PFSK-1 (cell line): ENCODE data around the gene CEP128.

ENCODE experiments used
- FOXP2 ChIP-seq: optimal IDR thresholded peaks from 2 replicates; pipeline ENCODE3; 2011; ENCODE audit warnings: borderline replicate concordance, control low read depth, inconsistent platforms; ENCODE audit not compliant: insufficient read depth; ENCODE audit errors: extremely low read length, extremely low read depth
- POLR2AphosphoS5 ChIP-seq: IDR thresholded peaks from 2 replicates; pipeline ENCODE4 v1.6.1; 2012; ENCODE audit warnings: low read depth, mild to moderate bottlenecking, control low read depth, low read length, moderate library complexity
- SIN3A ChIP-seq: IDR thresholded peaks from 2 replicates; pipeline ENCODE4 v1.6.1; 2012; ENCODE audit warnings: mild to moderate bottlenecking, low read length, moderate library complexity, borderline replicate concordance; ENCODE audit not compliant: insufficient read depth
- TAF1 ChIP-seq: IDR thresholded peaks from 2 replicates; pipeline ENCODE4 v1.6.1; 2012; ENCODE audit warnings: low read length, control low read depth, borderline replicate concordance; ENCODE audit not compliant: insufficient read depth
- TF ChIP-seq, protein P1 (sequence below), 2 experiments: IDR thresholded peaks; 2 replicates each; pipeline versions ENCODE4 v1.6.1 to v1.8.0; 2011 to 2012; ENCODE audit warnings: low read depth in 2 of 2, low read length in 2 of 2, control low read depth in 1 of 2, inconsistent platforms in 1 of 2, mild to moderate bottlenecking in 1 of 2, moderate library complexity in 1 of 2; ENCODE audit not compliant: insufficient read depth in 1 of 2

Gene CEP128

DNA sequence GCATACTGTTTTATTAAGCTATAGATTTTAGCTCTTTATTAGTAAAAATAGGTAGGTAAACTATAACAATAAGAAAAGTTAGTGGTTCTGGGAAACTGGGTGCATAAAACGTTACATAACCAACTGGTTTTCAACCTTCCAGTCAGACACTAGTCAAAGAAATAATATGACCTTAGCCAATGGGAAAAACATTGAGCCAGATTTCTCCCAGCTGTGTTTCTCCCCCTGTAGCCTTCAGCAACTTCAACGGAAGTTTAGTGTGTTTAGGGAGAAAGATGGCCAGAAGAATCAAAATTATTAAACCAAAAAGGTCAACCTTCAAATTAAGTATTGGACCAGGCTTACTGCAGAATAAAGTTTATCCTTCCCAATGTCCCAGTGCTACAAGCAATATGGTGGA lies 446.8 kb downstream of the CEP128 start:
- no peak for TF ChIP-seq FOXP2
- no peak for TF ChIP-seq POLR2AphosphoS5
- TF ChIP-seq SIN3A, result no peak
- TF ChIP-seq TAF1, result no peak
- TF ChIP-seq, protein P1, sequence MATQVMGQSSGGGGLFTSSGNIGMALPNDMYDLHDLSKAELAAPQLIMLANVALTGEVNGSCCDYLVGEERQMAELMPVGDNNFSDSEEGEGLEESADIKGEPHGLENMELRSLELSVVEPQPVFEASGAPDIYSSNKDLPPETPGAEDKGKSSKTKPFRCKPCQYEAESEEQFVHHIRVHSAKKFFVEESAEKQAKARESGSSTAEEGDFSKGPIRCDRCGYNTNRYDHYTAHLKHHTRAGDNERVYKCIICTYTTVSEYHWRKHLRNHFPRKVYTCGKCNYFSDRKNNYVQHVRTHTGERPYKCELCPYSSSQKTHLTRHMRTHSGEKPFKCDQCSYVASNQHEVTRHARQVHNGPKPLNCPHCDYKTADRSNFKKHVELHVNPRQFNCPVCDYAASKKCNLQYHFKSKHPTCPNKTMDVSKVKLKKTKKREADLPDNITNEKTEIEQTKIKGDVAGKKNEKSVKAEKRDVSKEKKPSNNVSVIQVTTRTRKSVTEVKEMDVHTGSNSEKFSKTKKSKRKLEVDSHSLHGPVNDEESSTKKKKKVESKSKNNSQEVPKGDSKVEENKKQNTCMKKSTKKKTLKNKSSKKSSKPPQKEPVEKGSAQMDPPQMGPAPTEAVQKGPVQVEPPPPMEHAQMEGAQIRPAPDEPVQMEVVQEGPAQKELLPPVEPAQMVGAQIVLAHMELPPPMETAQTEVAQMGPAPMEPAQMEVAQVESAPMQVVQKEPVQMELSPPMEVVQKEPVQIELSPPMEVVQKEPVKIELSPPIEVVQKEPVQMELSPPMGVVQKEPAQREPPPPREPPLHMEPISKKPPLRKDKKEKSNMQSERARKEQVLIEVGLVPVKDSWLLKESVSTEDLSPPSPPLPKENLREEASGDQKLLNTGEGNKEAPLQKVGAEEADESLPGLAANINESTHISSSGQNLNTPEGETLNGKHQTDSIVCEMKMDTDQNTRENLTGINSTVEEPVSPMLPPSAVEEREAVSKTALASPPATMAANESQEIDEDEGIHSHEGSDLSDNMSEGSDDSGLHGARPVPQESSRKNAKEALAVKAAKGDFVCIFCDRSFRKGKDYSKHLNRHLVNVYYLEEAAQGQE (IDR thresholded peaks at IDR 0.05; ENCODE audit: insufficient read depth in 1 of 2, low read depth in 2 of 2, low read length in 2 of 2), result no peak

GRCh38 chr14:80493620-80494019 lies 447.9 kb downstream of the CEP128 start:
- TF ChIP-seq, protein P1 (IDR thresholded peaks at IDR 0.05; ENCODE audit: insufficient read depth in 1 of 2, low read depth in 2 of 2, low read length in 2 of 2), result no peak
- no peak for TF ChIP-seq TAF1
- no peak for TF ChIP-seq SIN3A
- no peak for TF ChIP-seq FOXP2
- no peak for TF ChIP-seq POLR2AphosphoS5

DNA sequence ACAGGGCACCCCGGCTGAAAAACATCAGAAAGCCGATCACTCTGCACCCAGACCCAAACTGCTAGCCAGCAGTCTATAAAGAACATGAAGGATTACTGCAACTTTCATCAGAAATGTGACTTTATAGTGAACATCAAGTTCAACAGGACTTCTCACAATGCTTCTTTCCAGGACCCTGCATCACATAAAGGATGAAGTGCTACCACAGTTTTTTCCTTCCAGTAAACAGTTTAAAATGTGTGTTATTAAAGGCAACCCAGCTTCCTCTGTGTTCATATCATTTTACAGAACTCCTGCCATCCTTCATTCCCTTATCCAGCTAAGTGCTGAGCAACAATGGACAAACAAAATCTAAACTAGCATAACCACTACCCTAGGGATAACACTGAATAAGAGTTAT lies 449.9 kb downstream of the CEP128 start:
- TF ChIP-seq, protein P1 (IDR thresholded peaks at IDR 0.05; ENCODE audit: insufficient read depth in 1 of 2, low read depth in 2 of 2, low read length in 2 of 2), result no peak
- no peak for TF ChIP-seq SIN3A
- TF ChIP-seq POLR2AphosphoS5, result no peak
- no peak for TF ChIP-seq TAF1
- no peak for TF ChIP-seq FOXP2

DNA sequence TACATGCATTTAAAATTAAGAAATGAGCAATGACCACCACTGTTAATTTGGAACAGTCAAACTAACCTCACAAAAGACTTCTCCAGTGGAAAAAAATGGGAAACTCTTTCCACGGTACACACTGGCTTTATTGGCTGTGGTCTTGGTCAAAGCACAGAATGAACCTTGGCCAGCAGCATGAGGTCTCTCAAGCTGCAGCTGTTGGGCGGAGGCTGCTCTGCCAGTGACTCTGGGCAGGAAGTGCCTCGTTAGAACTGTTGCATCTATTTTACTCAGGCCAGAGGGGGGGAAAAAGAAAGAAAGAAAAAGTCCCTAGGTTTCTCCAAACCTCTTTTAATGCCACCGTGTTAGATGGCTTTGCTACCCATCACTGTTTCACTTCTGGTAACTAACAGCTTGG lies 450.4 kb downstream of the CEP128 start:
- TF ChIP-seq SIN3A (no peak), POLR2AphosphoS5 (no peak), TAF1 (no peak), FOXP2 (no peak)
- TF ChIP-seq, protein P1 (IDR thresholded peaks at IDR 0.05; ENCODE audit: insufficient read depth in 1 of 2, low read depth in 2 of 2, low read length in 2 of 2), result no peak

GRCh38 chr14:80489513-80489912 lies 452.0 kb downstream of the CEP128 start:
- TF ChIP-seq SIN3A, result no peak
- TF ChIP-seq POLR2AphosphoS5, result no peak
- TF ChIP-seq TAF1, result no peak
- no peak for TF ChIP-seq FOXP2
- TF ChIP-seq, protein P1 (IDR thresholded peaks at IDR 0.05; ENCODE audit: insufficient read depth in 1 of 2, low read depth in 2 of 2, low read length in 2 of 2), result no peak
